GM18951 (cell line): ENCODE results near the gene GMPR2.
"Not testable (repeated sequence)": the region's sequence is repeated elsewhere in the genome, so short reads cannot be mapped to it uniquely, and the experiment has no call there.

Experiments used
- POLR2A ChIP-seq: IDR thresholded peaks from 4 replicates; pipeline ENCODE4 v1.6.1; 2011; ENCODE audit warnings: mild to moderate bottlenecking; ENCODE audit not compliant: insufficient read length, insufficient read depth; ENCODE audit errors: extremely low read depth
- in situ Hi-C: fragments of 300-500 bp; cut with MboI; formaldehyde crosslinking; loops from one replicate; pipeline ENCODE4 v1.12.0; 2022; ENCODE audit warnings: low sequenced_read_pairs, mixed read lengths, inconsistent platforms; ENCODE audit not compliant: unreplicated experiment

The GMPR2 gene

GRCh38 chr14:24207104-24207551 is 25.6 kb upstream of the GMPR2 start:
- TF ChIP-seq POLR2A, result no peak
- in situ Hi-C loops, result no loop called here

- no peak for TF ChIP-seq POLR2A
- in situ Hi-C loops, result no loop called here
Observed at GRCh38 chr14:24207625-24208024, 25.1 kb upstream of the GMPR2 start.

GRCh38 chr14:24211311-24211710 is 21.4 kb upstream of the GMPR2 start:
- TF ChIP-seq POLR2A, result no peak
- in situ Hi-C loops, result no loop called here

GRCh38 chr14:24212924-24213865 is 19.5 kb upstream of the GMPR2 start, which contains the start of gene CHMP4A:
Gene CHMP4A (minus strand): TSS chr14:24213488. CDS start chr14:24213439, 49 bp downstream.
- in situ Hi-C loops, result no loop called here
- peak; percentile 92 for TF ChIP-seq POLR2A

- TF ChIP-seq POLR2A, result no peak
- in situ Hi-C loops, result no loop called here
Observed at GRCh38 chr14:24213866-24214662, 18.7 kb upstream of the GMPR2 start.

GRCh38 chr14:24215495-24216344 is 17.0 kb upstream of the GMPR2 start, which contains the start of gene MDP1:
Gene MDP1 (minus strand): TSS chr14:24216066. CDS start chr14:24215955, 111 bp downstream.
- in situ Hi-C loops, result no loop called here
- peak; percentile 85 for TF ChIP-seq POLR2A

GRCh38 chr14:24216345-24216699 is 16.4 kb upstream of the GMPR2 start:
- no peak for TF ChIP-seq POLR2A
- in situ Hi-C loops, result no loop called here

- in situ Hi-C loops, result not testable (repeated sequence)
Observed at GRCh38 chr14:24216876-24217275, 15.9 kb upstream of the GMPR2 start.

- TF ChIP-seq POLR2A, result no peak
- in situ Hi-C loops, result no loop called here
Observed at GRCh38 chr14:24219080-24219479, 13.6 kb upstream of the GMPR2 start.

GRCh38 chr14:24219521-24219920 is 13.2 kb upstream of the GMPR2 start:
- in situ Hi-C loops, result no loop called here
- TF ChIP-seq POLR2A, result no peak

GRCh38 chr14:24222987-24223386 is 9.7 kb upstream of the GMPR2 start:
- in situ Hi-C loops, result not testable (repeated sequence)

- no peak for TF ChIP-seq POLR2A
- in situ Hi-C loops, result no loop called here
Observed at GRCh38 chr14:24224618-24225071, 8.1 kb upstream of the GMPR2 start.

- TF ChIP-seq POLR2A, result no peak
- in situ Hi-C loops, result no loop called here
Observed at GRCh38 chr14:24226473-24226872, 6.3 kb upstream of the GMPR2 start.
